Transverse colon (tissue), 3 donors: Measurements from ENCODE around the gene NMU.

ENCODE experiments used
- EP300 ChIP-seq: sonication (generic); formaldehyde crosslinking; IDR thresholded peaks from one replicate; pipeline ENCODE4 v1.6.1; 2017; ENCODE audit warnings: antibody characterized with exemption, low read depth
- POLR2A ChIP-seq: fragments of 450-650 bp; IDR thresholded peaks from one replicate; pipeline ENCODE4 v1.6.1; 2016; ENCODE audit warnings: antibody characterized with exemption, mild to moderate bottlenecking, moderate library complexity
- TF ChIP-seq, protein P1 (sequence below), 5 experiments: fragments of 200-600 bp in 3 of 5; fragments of 450-650 bp in 2 of 5; sonication (generic) in 3 of 5; IDR thresholded peaks; 1 replicate in 2 of 5; 2 replicates in 3 of 5; pipeline ENCODE4 v1.5.1; 2016 to 2017; ENCODE audit warnings: antibody characterized with exemption in 5 of 5, inconsistent platforms in 3 of 5, mild to moderate bottlenecking in 2 of 5, moderate library complexity in 1 of 5

DNA sequence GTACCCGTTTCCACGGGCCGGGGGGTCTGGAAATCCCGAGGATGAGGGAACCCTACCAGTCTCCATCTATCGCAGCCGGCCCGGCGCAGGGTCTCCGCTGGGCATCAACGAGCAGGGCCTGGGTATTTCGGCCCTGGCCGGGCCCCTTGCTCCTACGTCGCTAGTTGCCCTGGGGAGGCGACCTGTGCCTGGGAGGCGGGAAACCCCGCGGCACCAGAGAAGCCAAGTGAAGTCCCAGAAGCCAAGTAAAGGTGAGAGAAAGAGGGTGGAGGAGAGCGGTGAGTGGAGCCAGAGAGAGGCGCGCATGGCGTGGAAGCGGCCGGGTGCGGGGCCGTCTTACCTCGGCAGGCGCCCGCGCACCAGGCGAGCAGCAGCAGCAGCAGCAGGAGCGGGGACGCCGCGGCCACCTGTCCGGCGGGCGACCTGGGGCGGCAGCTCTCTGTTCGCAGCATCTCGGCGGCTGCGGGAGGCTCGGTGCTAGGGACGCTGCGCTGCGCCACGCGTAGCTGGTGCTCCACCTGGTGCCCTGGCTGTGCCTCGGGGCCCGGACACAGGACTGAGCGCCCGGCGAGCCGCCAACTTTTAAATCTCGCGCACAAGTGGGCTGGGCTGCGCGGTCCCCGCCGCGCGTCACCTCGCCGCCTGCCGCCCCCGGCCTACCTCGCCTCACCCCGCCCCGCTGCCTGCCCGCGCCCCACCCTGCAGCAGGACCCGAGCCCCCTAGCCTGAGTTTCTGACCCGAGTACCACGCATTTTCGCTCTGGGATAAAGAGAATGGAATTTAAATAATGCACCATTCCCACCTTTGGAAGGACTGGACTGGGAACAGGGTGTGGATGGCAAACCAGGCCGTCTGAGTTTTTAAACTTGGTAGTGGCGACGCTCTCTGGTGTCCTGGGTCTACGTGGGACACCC is at the start of gene NMU:
- TF ChIP-seq, protein P1, sequence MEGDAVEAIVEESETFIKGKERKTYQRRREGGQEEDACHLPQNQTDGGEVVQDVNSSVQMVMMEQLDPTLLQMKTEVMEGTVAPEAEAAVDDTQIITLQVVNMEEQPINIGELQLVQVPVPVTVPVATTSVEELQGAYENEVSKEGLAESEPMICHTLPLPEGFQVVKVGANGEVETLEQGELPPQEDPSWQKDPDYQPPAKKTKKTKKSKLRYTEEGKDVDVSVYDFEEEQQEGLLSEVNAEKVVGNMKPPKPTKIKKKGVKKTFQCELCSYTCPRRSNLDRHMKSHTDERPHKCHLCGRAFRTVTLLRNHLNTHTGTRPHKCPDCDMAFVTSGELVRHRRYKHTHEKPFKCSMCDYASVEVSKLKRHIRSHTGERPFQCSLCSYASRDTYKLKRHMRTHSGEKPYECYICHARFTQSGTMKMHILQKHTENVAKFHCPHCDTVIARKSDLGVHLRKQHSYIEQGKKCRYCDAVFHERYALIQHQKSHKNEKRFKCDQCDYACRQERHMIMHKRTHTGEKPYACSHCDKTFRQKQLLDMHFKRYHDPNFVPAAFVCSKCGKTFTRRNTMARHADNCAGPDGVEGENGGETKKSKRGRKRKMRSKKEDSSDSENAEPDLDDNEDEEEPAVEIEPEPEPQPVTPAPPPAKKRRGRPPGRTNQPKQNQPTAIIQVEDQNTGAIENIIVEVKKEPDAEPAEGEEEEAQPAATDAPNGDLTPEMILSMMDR (IDR thresholded peaks at IDR 0.05) = no peak
- no peak for TF ChIP-seq EP300
- no peak for TF ChIP-seq POLR2A
